ENCODE results near the gene GAA. TPM values are rescaled to one million over a fixed set of nuclear protein-coding genes. Genes with fewer than 3 reads are reported as not detected.

Gene GAA
- polyA plus RNA-seq, 1 of the 3 experiments (the other 2 are of a cell fraction): 27.3 TPM

- ChIA-PET CTCF (no interaction called here), POLR2A (no interaction called here)
- H3K4me3 ChIP-seq (ENCODE audit: low read depth in 2 of 2, low read length in 1 of 2): no peak overlapping the region
- H2AFZ ChIP-seq (ENCODE audit: low read depth): no peak overlapping the region
- WGBS (ENCODE audit: low lambda C conversion rate): 90% methylated on average over 16 of the region's 17 CpGs
- no peaks in the 10 kb centered on the region for H3K4me1 ChIP-seq (ENCODE audit: control insufficient read depth in 1 of 2, insufficient read depth in 2 of 2, low read depth in 1 of 2, low read length in 1 of 2)
- no peak overlapping the region for H3K9ac ChIP-seq
- no peak overlapping the region for H3K27ac ChIP-seq (ENCODE audit: low read depth in 2 of 2, low read length in 1 of 2)
- H3K27me3 ChIP-seq (ENCODE audit: insufficient read depth): no peaks in the 10 kb centered on the region
- no peak overlapping the region for H3K4me2 ChIP-seq
- no peaks in the 10 kb centered on the region for H4K20me1 ChIP-seq (ENCODE audit: insufficient read depth)
- H3K9me3 ChIP-seq: no peaks in the 10 kb centered on the region
- H3F3A ChIP-seq (replicated peaks; ENCODE audit: insufficient read depth): no peaks in the 10 kb centered on the region
- H3K36me3 ChIP-seq (replicated peaks in 1 of 2; ENCODE audit: control insufficient read depth in 1 of 2, insufficient read depth in 2 of 2, low read length in 1 of 2): peaks cover 0 to 4% of the 10 kb centered on the region in 2 experiments
- no peaks in the 10 kb centered on the region for H3K9me2 ChIP-seq
- TF ChIP-seq PBX3 (IDR thresholded peaks at IDR 0.05): no peak
- no peak for TF ChIP-seq FOXJ3 (CRISPR knock-in tag; IDR thresholded peaks at IDR 0.05)
- TF ChIP-seq TEAD4 (IDR thresholded peaks at IDR 0.05; ENCODE audit: borderline replicate concordance, insufficient read depth): no peak
- DNase-seq: no peak
- H3K79me2 ChIP-seq (ENCODE audit: insufficient read depth): no peaks in the 10 kb centered on the region
Observed at GRCh38 chr17:80122026-80122575, 20.7 kb downstream of the GAA start.

- H3K79me2 ChIP-seq (ENCODE audit: insufficient read depth): no peaks in the 10 kb centered on the region
- no peak overlapping the region for H3K4me2 ChIP-seq
- H3K36me3 ChIP-seq (replicated peaks in 1 of 2; ENCODE audit: control insufficient read depth in 1 of 2, insufficient read depth in 2 of 2, low read length in 1 of 2): peaks cover 0 to 2% of the 10 kb centered on the region in 2 experiments
- no peaks in the 10 kb centered on the region for H3K27me3 ChIP-seq (ENCODE audit: insufficient read depth)
- 73% methylated on average over 6 of the region's 6 CpGs for WGBS (ENCODE audit: low lambda C conversion rate)
- no peak overlapping the region for H2AFZ ChIP-seq (ENCODE audit: low read depth)
- H3K9me3 ChIP-seq: no peaks in the 10 kb centered on the region
- CTCF ChIA-PET: interaction anchor here (1.0 to 2.1 kb wide), 2 partner anchors 19 to 22 kb away, joined by 4 to 8 read pairs; partner anchors contain the start of gene GAA
- no peak for DNase-seq
- H3K4me3 ChIP-seq (ENCODE audit: low read depth in 2 of 2, low read length in 1 of 2): no peak overlapping the region
- no peak overlapping the region for H3K9ac ChIP-seq
- no peaks in the 10 kb centered on the region for H3F3A ChIP-seq (replicated peaks; ENCODE audit: insufficient read depth)
- H3K27ac ChIP-seq (ENCODE audit: low read depth in 2 of 2, low read length in 1 of 2): no peak overlapping the region
- no peaks in the 10 kb centered on the region for H3K4me1 ChIP-seq (ENCODE audit: control insufficient read depth in 1 of 2, insufficient read depth in 2 of 2, low read depth in 1 of 2, low read length in 1 of 2)
- H3K9me2 ChIP-seq: no peaks in the 10 kb centered on the region
- POLR2A ChIA-PET: no interaction called here
- no peaks in the 10 kb centered on the region for H4K20me1 ChIP-seq (ENCODE audit: insufficient read depth)
- no peak for TF ChIP-seq ELF1 (IDR thresholded peaks at IDR 0.05)
- TF ChIP-seq FOXM1 (IDR thresholded peaks at IDR 0.05; ENCODE audit: low read depth): no peak
- no peak for TF ChIP-seq TEAD4 (IDR thresholded peaks at IDR 0.05; ENCODE audit: borderline replicate concordance, insufficient read depth)
- no peak for TF ChIP-seq JUND (IDR thresholded peaks at IDR 0.05)
- TF ChIP-seq POLR2AphosphoS5 (IDR thresholded peaks at IDR 0.05; ENCODE audit: low read depth, low read length): no peak
- no peak for TF ChIP-seq MEF2A (IDR thresholded peaks at IDR 0.05; ENCODE audit: borderline replicate concordance, low read depth)
- no peak for TF ChIP-seq TCF12 (IDR thresholded peaks at IDR 0.05)
- TF ChIP-seq MXI1 (IDR thresholded peaks at IDR 0.05; ENCODE audit: low read depth, low read length): no peak
- no peak for TF ChIP-seq REST (IDR thresholded peaks at IDR 0.05; ENCODE audit: low read depth, low read length)
- TF ChIP-seq FOSL2 (IDR thresholded peaks at IDR 0.05; ENCODE audit: borderline replicate concordance, low read depth): no peak
- no peak for TF ChIP-seq MAX (IDR thresholded peaks at IDR 0.05; ENCODE audit: low read depth)
- TF ChIP-seq NRF1 (IDR thresholded peaks at IDR 0.05; ENCODE audit: low read depth, low read length): no peak
- TF ChIP-seq PBX3 (IDR thresholded peaks at IDR 0.05): no peak
- TF ChIP-seq NFIC (IDR thresholded peaks at IDR 0.05; ENCODE audit: borderline replicate concordance): no peak
- TF ChIP-seq GABPA (IDR thresholded peaks at IDR 0.05; ENCODE audit: low read depth): no peak
- no peak for TF ChIP-seq ZBTB33 (IDR thresholded peaks at IDR 0.05; ENCODE audit: borderline replicate concordance, low read depth)
- no peak for TF ChIP-seq CTCF (IDR thresholded peaks at IDR 0.05)
Observed at GRCh38 chr17:80122926-80123505, 21.6 kb downstream of the GAA start.
